ENCODE measurements around the gene AMMECR1L.

AMMECR1L gene

DNA sequence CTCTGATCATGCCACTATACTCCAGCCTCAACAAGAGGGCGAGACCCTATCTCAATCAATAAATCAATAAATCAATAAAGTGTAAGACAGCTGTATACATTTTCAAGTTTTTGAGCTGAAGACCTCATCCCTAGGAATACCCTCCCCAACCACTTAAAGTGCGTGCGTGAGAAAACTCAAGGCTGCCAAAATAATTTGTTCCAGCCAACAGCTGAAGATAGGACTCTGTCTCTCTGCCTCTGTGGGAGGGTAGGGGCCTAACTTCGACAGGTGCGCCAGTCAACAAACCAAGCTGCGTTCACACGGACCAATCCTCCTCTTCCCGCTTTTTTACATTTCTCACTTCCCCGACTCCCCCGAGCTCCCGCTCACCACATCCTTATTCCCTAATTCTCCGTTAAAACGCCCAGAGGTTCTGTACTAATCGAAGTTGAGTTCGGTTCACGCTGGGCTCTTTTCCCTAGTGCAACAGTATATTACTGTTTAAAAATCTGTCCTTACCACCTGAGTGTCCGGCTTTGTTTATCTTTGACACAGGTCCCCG, 28.4 kb downstream of the AMMECR1L start:
- peaks cover 31% of the 10 kb centered on the region for H3K36me3 Mint-ChIP-seq (ENCODE audit: low read depth)
- no peak for TF ChIP-seq CTCF (IDR thresholded peaks at IDR 0.05; ENCODE audit: unreplicated experiment in 3 of 3)
- H3K4me3 Mint-ChIP-seq, result peak overlapping the region; percentile 89 to 94 (median 91)
- no peaks in the 10 kb centered on the region for H3K27me3 Mint-ChIP-seq (ENCODE audit: low read depth)
- H3K9me3 Mint-ChIP-seq, result no peaks in the 10 kb centered on the region
- H3K4me1 Mint-ChIP-seq, result peaks cover 42% of the 10 kb centered on the region
- H3K27ac Mint-ChIP-seq, result peak overlapping the region; percentile 18 to 43 (median 40)

DNA sequence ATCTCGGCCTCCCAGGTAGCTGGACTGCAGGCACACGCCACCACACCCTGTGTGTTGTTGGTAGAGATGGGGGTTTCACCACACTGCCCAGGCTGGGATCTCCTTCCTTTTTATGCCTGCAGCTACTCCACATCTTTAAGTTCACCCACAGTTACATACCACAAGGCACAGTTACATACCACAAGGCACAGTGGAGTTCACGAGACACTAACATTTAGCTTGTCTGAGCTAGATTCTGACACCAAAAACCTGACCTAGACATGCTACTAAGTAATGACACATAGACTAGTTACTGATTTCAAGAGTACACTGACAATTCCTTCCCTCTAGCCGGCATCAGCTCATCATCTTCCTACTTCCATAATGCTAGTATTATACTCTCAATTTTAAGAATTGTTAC, 32.1 kb downstream of the AMMECR1L start:
- Mint-ChIP-seq H3K27me3 (ENCODE audit: low read depth) (no peaks in the 10 kb centered on the region), H3K4me1 (peaks cover 28% of the 10 kb centered on the region), H3K9me3 (no peaks in the 10 kb centered on the region), H3K4me3 (peak overlapping the region in 1 of 3 experiments; percentile 9), H3K27ac (no peak overlapping the region), H3K36me3 (ENCODE audit: low read depth) (peaks cover 52% of the 10 kb centered on the region)
- TF ChIP-seq CTCF (IDR thresholded peaks at IDR 0.05; ENCODE audit: unreplicated experiment in 3 of 3), result no peak

- peaks cover 24% of the 10 kb centered on the region for H3K4me1 Mint-ChIP-seq
- no peak for TF ChIP-seq CTCF (IDR thresholded peaks at IDR 0.05; ENCODE audit: unreplicated experiment in 3 of 3)
- no peak overlapping the region for H3K27ac Mint-ChIP-seq
- H3K27me3 Mint-ChIP-seq (ENCODE audit: low read depth), result no peaks in the 10 kb centered on the region
- H3K36me3 Mint-ChIP-seq (ENCODE audit: low read depth), result peaks cover 60% of the 10 kb centered on the region
- H3K4me3 Mint-ChIP-seq, result no peak overlapping the region
- H3K9me3 Mint-ChIP-seq, result no peaks in the 10 kb centered on the region
These were observed 33.4 kb downstream of the AMMECR1L start for GRCh38 chr2:127852388-127852787.

DNA sequence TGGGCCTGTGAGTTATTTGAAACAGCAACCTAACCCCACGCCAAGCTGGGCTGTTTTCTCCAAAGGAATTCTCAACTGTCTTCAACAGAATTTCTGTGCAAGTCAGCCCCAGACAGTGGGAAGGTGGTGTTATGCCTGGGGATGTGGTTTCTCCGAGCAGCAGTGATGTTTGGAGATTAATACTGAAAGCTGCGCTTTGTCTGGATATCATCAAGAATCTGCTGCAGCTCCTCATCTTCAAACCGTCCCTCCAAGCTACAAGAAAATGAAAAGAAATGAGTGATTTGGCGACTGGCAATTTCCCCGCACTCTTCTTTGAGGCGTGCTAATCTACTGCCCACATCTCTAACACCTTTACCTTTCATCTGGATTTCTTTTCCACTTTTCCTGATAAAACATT, 37.8 kb downstream of the AMMECR1L start:
- Mint-ChIP-seq H3K27me3 (ENCODE audit: low read depth) (no peaks in the 10 kb centered on the region), H3K36me3 (ENCODE audit: low read depth) (peaks cover 72% of the 10 kb centered on the region), H3K9me3 (no peaks in the 10 kb centered on the region), H3K27ac (no peak overlapping the region), H3K4me1 (no peaks in the 10 kb centered on the region), H3K4me3 (no peak overlapping the region)
- TF ChIP-seq CTCF (IDR thresholded peaks at IDR 0.05; ENCODE audit: unreplicated experiment in 3 of 3), result no peak

DNA sequence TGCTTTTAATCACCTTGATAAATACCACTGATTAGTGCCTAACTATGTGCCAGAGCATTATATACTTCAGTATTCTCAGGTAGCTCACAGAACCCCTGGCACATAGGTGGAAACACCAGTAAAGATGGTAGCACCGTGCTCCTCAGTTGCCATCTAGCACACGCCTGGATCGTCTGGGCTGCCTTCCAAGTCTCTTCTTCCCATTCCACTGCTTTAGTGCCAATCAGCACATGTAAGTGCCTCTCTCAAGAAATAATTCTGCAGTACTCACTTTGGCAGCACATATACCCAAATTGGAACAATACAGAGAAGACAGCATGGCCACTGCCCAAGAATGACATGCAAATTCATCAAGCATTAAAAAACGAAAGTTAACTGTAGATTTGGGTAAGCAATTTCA, 40.8 kb downstream of the AMMECR1L start:
- H3K4me3 Mint-ChIP-seq, result no peak overlapping the region
- H3K4me1 Mint-ChIP-seq, result no peaks in the 10 kb centered on the region
- H3K9me3 Mint-ChIP-seq, result no peaks in the 10 kb centered on the region
- TF ChIP-seq CTCF (IDR thresholded peaks at IDR 0.05; ENCODE audit: unreplicated experiment in 3 of 3), result no peak
- H3K27ac Mint-ChIP-seq, result no peak overlapping the region
- H3K36me3 Mint-ChIP-seq (ENCODE audit: low read depth), result peaks cover 51% of the 10 kb centered on the region
- no peaks in the 10 kb centered on the region for H3K27me3 Mint-ChIP-seq (ENCODE audit: low read depth)

- Mint-ChIP-seq H3K27ac (no peak overlapping the region), H3K36me3 (ENCODE audit: low read depth) (peaks cover 38% of the 10 kb centered on the region)
These were observed 42.1 kb downstream of the AMMECR1L start for GRCh38 chr2:127843677-127844076.

More at GRCh38 chr2:127843677-127844076, 42.1 kb downstream of the AMMECR1L start:
- Mint-ChIP-seq H3K4me3 (no peak overlapping the region), H3K27me3 (ENCODE audit: low read depth) (no peaks in the 10 kb centered on the region), H3K9me3 (no peaks in the 10 kb centered on the region), H3K4me1 (no peaks in the 10 kb centered on the region)
- no peak for TF ChIP-seq CTCF (IDR thresholded peaks at IDR 0.05; ENCODE audit: unreplicated experiment in 3 of 3)

Measured in nephron (organoid).